ENCODE results near the gene B4GALT3. TPM values are rescaled to one million over a fixed set of nuclear protein-coding genes. Genes with fewer than 3 reads are reported as not detected.

B4GALT3 gene
- total RNA-seq, 6 donors from 2014 or later, result 12.3 to 37.1 (median 27.2) TPM

DNA sequence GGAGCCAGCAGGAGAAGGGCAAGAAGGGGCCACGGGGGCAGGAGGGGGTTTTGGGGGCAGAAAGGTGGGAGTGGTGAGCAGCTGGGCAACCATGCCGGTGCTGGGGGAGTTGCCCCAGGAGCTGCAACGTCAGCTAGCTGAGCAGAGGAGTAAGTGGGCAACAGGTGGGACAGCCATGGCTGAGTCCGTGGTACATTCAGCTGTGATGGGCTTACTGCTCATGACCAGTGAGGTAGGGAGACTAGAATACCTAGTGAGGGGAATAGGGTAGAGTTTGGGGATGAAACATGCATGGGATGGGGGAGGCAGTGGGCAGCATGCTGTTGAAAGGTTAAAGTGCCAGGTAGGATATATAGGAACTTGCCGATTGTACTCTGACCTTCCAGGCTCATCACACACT is 15.7 kb downstream of the B4GALT3 start:
- Histone ChIP-seq H3K27ac (no peak overlapping the region), H3K9me3 (no peaks in the 10 kb centered on the region), H3K27me3 (no peaks in the 10 kb centered on the region), H3K4me3 (no peak overlapping the region), H3K36me3 (peaks cover 3 to 37% (median 12%) of the 10 kb centered on the region in 4 donors), H3K4me1 (peaks cover 25 to 45% (median 32%) of the 10 kb centered on the region in 4 donors)
- ATAC-seq (ENCODE audit: low FRiP score in 2 of 2), result no peak
- DNase-seq, result no peak
- 89 to 90% methylated on average over 5 of the region's 5 CpGs for WGBS, 2 donors
- TF ChIP-seq, protein P1, sequence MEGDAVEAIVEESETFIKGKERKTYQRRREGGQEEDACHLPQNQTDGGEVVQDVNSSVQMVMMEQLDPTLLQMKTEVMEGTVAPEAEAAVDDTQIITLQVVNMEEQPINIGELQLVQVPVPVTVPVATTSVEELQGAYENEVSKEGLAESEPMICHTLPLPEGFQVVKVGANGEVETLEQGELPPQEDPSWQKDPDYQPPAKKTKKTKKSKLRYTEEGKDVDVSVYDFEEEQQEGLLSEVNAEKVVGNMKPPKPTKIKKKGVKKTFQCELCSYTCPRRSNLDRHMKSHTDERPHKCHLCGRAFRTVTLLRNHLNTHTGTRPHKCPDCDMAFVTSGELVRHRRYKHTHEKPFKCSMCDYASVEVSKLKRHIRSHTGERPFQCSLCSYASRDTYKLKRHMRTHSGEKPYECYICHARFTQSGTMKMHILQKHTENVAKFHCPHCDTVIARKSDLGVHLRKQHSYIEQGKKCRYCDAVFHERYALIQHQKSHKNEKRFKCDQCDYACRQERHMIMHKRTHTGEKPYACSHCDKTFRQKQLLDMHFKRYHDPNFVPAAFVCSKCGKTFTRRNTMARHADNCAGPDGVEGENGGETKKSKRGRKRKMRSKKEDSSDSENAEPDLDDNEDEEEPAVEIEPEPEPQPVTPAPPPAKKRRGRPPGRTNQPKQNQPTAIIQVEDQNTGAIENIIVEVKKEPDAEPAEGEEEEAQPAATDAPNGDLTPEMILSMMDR (IDR thresholded peaks at IDR 0.05), result no peak
- no peak for TF ChIP-seq EP300 (IDR thresholded peaks at IDR 0.05)
- no peak for TF ChIP-seq POLR2A (IDR thresholded peaks at IDR 0.05)
- no peak for TF ChIP-seq POLR2AphosphoS5 (IDR thresholded peaks at IDR 0.05)

DNA sequence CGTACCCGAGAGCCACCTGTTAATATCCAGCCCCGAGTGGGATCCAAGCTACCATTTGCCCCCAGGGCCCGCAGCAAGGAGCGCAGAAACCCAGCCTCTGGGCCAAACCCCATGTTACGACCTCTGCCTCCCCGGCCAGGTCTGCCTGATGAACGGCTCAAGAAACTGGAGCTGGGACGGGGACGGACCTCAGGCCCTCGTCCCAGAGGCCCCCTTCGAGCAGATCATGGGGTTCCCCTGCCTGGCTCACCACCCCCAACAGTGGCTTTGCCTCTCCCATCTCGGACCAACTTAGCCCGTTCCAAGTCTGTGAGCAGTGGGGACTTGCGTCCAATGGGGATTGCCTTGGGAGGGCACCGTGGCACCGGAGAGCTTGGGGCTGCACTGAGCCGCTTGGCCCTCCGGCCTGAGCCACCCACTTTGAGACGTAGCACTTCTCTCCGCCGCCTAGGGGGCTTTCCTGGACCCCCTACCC is 16.6 kb downstream of the B4GALT3 start:
- no peak for ATAC-seq (ENCODE audit: low FRiP score in 2 of 2)
- Histone ChIP-seq H3K4me3 (no peak overlapping the region), H3K36me3 (peaks cover 3 to 37% (median 12%) of the 10 kb centered on the region in 4 donors), H3K9me3 (no peaks in the 10 kb centered on the region), H3K4me1 (peaks cover 25 to 42% (median 32%) of the 10 kb centered on the region in 4 donors), H3K27me3 (no peaks in the 10 kb centered on the region), H3K27ac (no peak overlapping the region)
- no peak for DNase-seq
- 91 to 94% methylated on average over 10 to 22 of the region's 22 CpGs for WGBS, 2 donors
- TF ChIP-seq, protein P1 (IDR thresholded peaks at IDR 0.05), result no peak
- TF ChIP-seq EP300 (IDR thresholded peaks at IDR 0.05) (no peak), POLR2A (IDR thresholded peaks at IDR 0.05) (no peak), POLR2AphosphoS5 (IDR thresholded peaks at IDR 0.05) (no peak)

DNA sequence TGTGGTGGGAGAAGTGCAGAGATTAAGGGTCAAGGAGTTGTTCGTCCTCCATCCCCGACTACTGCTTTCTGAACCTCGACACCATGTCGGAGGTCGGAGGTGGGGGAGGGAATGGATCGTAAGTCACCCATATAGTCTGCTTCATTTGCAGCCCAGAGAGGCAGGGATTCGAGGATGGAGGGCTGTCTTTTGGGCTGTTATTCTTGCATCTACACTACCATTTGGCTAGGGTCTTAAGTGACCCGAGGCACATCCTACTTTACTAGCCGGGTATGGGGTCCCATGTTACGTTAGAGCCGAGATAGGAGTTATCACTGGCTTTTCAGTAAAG is 17.4 kb downstream of the B4GALT3 start:
- H3K4me3 ChIP-seq, result peak overlapping the region; percentile 77 to 94 (median 86)
- ATAC-seq (ENCODE audit: low FRiP score in 2 of 2), result no peak
- TF ChIP-seq EP300 (IDR thresholded peaks at IDR 0.05), result no peak
- TF ChIP-seq POLR2A (IDR thresholded peaks at IDR 0.05), result no peak
- TF ChIP-seq, protein P1 (IDR thresholded peaks at IDR 0.05), result no peak
- no peak for TF ChIP-seq POLR2AphosphoS5 (IDR thresholded peaks at IDR 0.05)
- H3K36me3 ChIP-seq, result peaks cover 3 to 37% (median 12%) of the 10 kb centered on the region in 4 donors
- H3K4me1 ChIP-seq, result peaks cover 20 to 42% (median 30%) of the 10 kb centered on the region in 4 donors
- DNase-seq, result no peak
- WGBS, 2 donors, result 3 to 11% methylated on average over 11 of the region's 11 CpGs
- no peaks in the 10 kb centered on the region for H3K27me3 ChIP-seq
- peak overlapping the region; percentile 82 to 95 (median 92) for H3K27ac ChIP-seq
- no peaks in the 10 kb centered on the region for H3K9me3 ChIP-seq

DNA sequence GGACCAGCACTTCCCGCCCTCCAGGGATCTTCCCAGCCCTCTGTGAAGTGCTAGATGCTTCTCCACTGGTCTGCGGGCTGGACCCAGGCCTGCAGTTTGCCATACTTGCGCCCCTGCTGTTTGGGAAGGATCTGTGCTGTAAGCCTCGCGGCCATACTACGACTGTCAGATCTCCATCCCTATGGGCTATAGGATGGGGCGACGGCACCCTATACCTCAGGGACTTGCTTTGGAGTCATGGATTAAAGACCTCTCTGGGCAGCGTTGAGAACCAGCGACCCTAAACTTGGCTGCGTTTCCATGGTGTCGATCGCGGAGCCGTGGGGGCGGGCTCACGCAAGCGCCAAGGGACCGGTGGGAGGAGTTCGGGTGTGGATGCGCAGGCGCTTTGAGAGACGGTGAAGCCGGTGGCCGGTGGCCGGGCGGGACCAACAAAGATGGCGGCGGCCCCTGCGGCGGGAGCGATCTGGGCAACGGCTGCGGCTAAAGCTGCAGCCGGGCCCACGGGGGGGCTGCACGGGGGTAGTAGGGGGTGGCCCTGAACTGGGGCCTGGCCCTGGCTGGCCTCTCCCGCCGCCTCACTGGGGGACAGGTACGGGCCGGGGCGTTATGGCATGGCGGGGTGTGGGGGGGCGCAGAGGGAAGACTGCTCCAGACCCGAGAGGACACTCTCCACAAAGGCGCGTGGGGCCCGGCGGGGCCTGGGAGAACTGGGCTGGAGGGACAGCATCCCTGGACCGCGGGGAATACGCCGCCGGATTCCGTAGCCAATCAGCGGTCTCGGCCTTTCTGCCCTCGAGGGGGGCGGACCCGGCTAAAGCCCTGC is 18.0 kb downstream of the B4GALT3 start, which contains the start of gene USP21:
USP21 (plus strand) TSS at position 414 of the 826 bp plus-strand sequence. CDS start 1,141 bp downstream, outside the sequence.
- peak within 1 kb of the TSS; percentile 77 to 94 (median 86) for H3K4me3 ChIP-seq
- ATAC-seq (ENCODE audit: low FRiP score in 2 of 2), result peak; percentile 95 to 99
- peaks cover 3 to 33% (median 12%) of the 10 kb centered on the region in 4 donors for H3K36me3 ChIP-seq

More for the DNA sequence above, 18.0 kb downstream of the B4GALT3 start, which contains the start of gene USP21:
- peak within 1 kb of the TSS; percentile 82 to 95 (median 92) for H3K27ac ChIP-seq
- H3K4me1 ChIP-seq, result peaks cover 25 to 45% (median 35%) of the 10 kb centered on the region in 4 donors
- DNase-seq, result peak; percentile 95 to 97
- no peaks in the 10 kb centered on the region for H3K9me3 ChIP-seq
- TF ChIP-seq POLR2A (IDR thresholded peaks at IDR 0.05) (peak in 1 of 4 donors; percentile 80), POLR2AphosphoS5 (IDR thresholded peaks at IDR 0.05) (peak; percentile 28 to 72), EP300 (IDR thresholded peaks at IDR 0.05) (no peak)
- TF ChIP-seq, protein P1 (IDR thresholded peaks at IDR 0.05), result peak in 3 of 6 experiments; percentile 6 to 44 (median 25)
- 1 to 5% methylated on average over 31 to 35 of the region's 60 CpGs for WGBS, 2 donors
- no peaks in the 10 kb centered on the region for H3K27me3 ChIP-seq

Data from upper lobe of left lung (tissue), 6 donors.